A549 (cell line): Measurements from ENCODE around the gene POLA1.

Experiments
- CTCF ChIP-seq: fragments of >200 bp; sonication (Bioruptor Twin); formaldehyde crosslinking; IDR thresholded peaks from 3 replicates; pipeline ENCODE4 v1.5.1; 2016
- EP300 ChIP-seq, 2 experiments: fragments of >200 bp; sonication (Bioruptor Twin); formaldehyde crosslinking; IDR thresholded peaks; 2 replicates in 1 of 2; 3 replicates in 1 of 2; pipeline ENCODE4 v1.6.1; 2016 to 2017
- TF ChIP-seq, protein P1 (sequence below): fragments of 200-600 bp; sonication (generic); IDR thresholded peaks from 2 replicates; pipeline ENCODE4 v1.6.1; 2016; ENCODE audit warnings: antibody characterized with exemption, mild to moderate bottlenecking, moderate library complexity

- TF ChIP-seq, protein P1, sequence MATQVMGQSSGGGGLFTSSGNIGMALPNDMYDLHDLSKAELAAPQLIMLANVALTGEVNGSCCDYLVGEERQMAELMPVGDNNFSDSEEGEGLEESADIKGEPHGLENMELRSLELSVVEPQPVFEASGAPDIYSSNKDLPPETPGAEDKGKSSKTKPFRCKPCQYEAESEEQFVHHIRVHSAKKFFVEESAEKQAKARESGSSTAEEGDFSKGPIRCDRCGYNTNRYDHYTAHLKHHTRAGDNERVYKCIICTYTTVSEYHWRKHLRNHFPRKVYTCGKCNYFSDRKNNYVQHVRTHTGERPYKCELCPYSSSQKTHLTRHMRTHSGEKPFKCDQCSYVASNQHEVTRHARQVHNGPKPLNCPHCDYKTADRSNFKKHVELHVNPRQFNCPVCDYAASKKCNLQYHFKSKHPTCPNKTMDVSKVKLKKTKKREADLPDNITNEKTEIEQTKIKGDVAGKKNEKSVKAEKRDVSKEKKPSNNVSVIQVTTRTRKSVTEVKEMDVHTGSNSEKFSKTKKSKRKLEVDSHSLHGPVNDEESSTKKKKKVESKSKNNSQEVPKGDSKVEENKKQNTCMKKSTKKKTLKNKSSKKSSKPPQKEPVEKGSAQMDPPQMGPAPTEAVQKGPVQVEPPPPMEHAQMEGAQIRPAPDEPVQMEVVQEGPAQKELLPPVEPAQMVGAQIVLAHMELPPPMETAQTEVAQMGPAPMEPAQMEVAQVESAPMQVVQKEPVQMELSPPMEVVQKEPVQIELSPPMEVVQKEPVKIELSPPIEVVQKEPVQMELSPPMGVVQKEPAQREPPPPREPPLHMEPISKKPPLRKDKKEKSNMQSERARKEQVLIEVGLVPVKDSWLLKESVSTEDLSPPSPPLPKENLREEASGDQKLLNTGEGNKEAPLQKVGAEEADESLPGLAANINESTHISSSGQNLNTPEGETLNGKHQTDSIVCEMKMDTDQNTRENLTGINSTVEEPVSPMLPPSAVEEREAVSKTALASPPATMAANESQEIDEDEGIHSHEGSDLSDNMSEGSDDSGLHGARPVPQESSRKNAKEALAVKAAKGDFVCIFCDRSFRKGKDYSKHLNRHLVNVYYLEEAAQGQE: no peak
- TF ChIP-seq CTCF (no peak), EP300 (IDR thresholded peaks at IDR 0.05) (no peak)
These were observed 310.8 kb downstream of the POLA1 start for GRCh38 chrX:25004485-25005032.
